Dermis blood vessel endothelial cell (primary cell): ENCODE results near the gene GUCD1. TPM values are rescaled to one million over a fixed set of nuclear protein-coding genes. Genes with fewer than 3 reads are reported as not detected.
"Not testable (repeated sequence)": the region's sequence is repeated elsewhere in the genome, so short reads cannot be mapped to it uniquely, and the experiment has no call there.

Experiments
- DNase-seq: peaks from one replicate; pipeline ENCODE4 v3.0.0; 2010
- total RNA-seq: library from RNA; depleted of rRNA; stranded (reverse); fragments of >200 nt; gene quantifications from 2 replicates; pipeline ENCODE4 v1.2.3, GENCODE V29; 2014

The GUCD1 gene
- total RNA-seq, 1 donor from 2014 or later = 311 TPM

GRCh38 chr22:24563246-24563645 is 8.3 kb upstream of the GUCD1 start:
- no peak for DNase-seq

GRCh38 chr22:24559471-24559870 is 4.5 kb upstream of the GUCD1 start:
- no peak for DNase-seq

GRCh38 chr22:24555165-24556039 is 464 bp upstream of the GUCD1 start, which contains the start of gene SNRPD3:
SNRPD3 (plus strand) TSS chr22:24555999; CDS start chr22:24557675, 1,676 bp downstream.
- DNase-seq = peak; percentile 99

- DNase-seq = no peak
Observed at GRCh38 chr22:24553597-24554312, 1.2 kb downstream of the GUCD1 start.

- not testable (repeated sequence) for DNase-seq
Observed at GRCh38 chr22:24552503-24553286, 2.2 kb downstream of the GUCD1 start.

GRCh38 chr22:24550902-24551435 is 4.0 kb downstream of the GUCD1 start:
- DNase-seq = no peak

- no peak for DNase-seq
Observed at GRCh38 chr22:24550028-24550901, 4.7 kb downstream of the GUCD1 start.

GRCh38 chr22:24548812-24549211 is 6.1 kb downstream of the GUCD1 start:
- DNase-seq = no peak

GRCh38 chr22:24543679-24544243 is 11.2 kb downstream of the GUCD1 start:
- no peak for DNase-seq

GRCh38 chr22:24543185-24543601 is 11.7 kb downstream of the GUCD1 start:
- DNase-seq = no peak

GRCh38 chr22:24542641-24543040 is 12.3 kb downstream of the GUCD1 start:
- no peak for DNase-seq

GRCh38 chr22:24541681-24542515 is 13.0 kb downstream of the GUCD1 start:
- DNase-seq = no peak

GRCh38 chr22:24540470-24540869 is 14.5 kb downstream of the GUCD1 start:
- no peak for DNase-seq

- no peak for DNase-seq
Observed at GRCh38 chr22:24536089-24536488, 18.8 kb downstream of the GUCD1 start.

GRCh38 chr22:24535348-24535747 is 19.6 kb downstream of the GUCD1 start:
- DNase-seq = no peak

- no peak for DNase-seq
Observed at GRCh38 chr22:24532075-24532474, 22.9 kb downstream of the GUCD1 start.

GRCh38 chr22:24530968-24531367 is 24.0 kb downstream of the GUCD1 start:
- not testable (repeated sequence) for DNase-seq

GRCh38 chr22:24529898-24530297 is 25.0 kb downstream of the GUCD1 start:
- no peak for DNase-seq

GRCh38 chr22:24526191-24526590 is 28.7 kb downstream of the GUCD1 start:
- no peak for DNase-seq

- DNase-seq = peak; percentile 80
Observed at GRCh38 chr22:24525416-24526037, 29.4 kb downstream of the GUCD1 start.
